NCI-H128 (cell line): ENCODE data around the gene ULK4.
"Not testable (repeated sequence)": the region's sequence is repeated elsewhere in the genome, so short reads cannot be mapped to it uniquely, and the experiment has no call there.

Source experiments
- DNase-seq: peaks from one replicate; lab custom pipeline; 2025; ENCODE audit not compliant: unreplicated experiment; lab: John Stamatoyannopoulos, UW

ULK4 gene

GRCh38 chr3:41792806-41793205 is 169.1 kb downstream of the ULK4 start:
- no peak for DNase-seq

- DNase-seq = no peak
Observed at GRCh38 chr3:41769106-41769505, 192.8 kb downstream of the ULK4 start.

- DNase-seq = no peak
Observed at GRCh38 chr3:41768363-41768762, 193.5 kb downstream of the ULK4 start.

GRCh38 chr3:41762867-41763266 is 199.0 kb downstream of the ULK4 start:
- not testable (repeated sequence) for DNase-seq

GRCh38 chr3:41753651-41754050 is 208.3 kb downstream of the ULK4 start:
- DNase-seq = no peak

GRCh38 chr3:41751597-41751996 is 210.3 kb downstream of the ULK4 start:
- DNase-seq = no peak

GRCh38 chr3:41749988-41750387 is 211.9 kb downstream of the ULK4 start:
- DNase-seq = no peak

- DNase-seq = no peak
Observed at GRCh38 chr3:41746215-41746614, 215.7 kb downstream of the ULK4 start.

GRCh38 chr3:41742121-41742520 is 219.8 kb downstream of the ULK4 start:
- no peak for DNase-seq

GRCh38 chr3:41740374-41740886 is 221.5 kb downstream of the ULK4 start:
- DNase-seq = no peak

- no peak for DNase-seq
Observed at GRCh38 chr3:41726891-41727290, 235.0 kb downstream of the ULK4 start.

GRCh38 chr3:41717641-41718040 is 244.3 kb downstream of the ULK4 start:
- no peak for DNase-seq

- no peak for DNase-seq
Observed at GRCh38 chr3:41716471-41716870, 245.4 kb downstream of the ULK4 start.

GRCh38 chr3:41715376-41715775 is 246.5 kb downstream of the ULK4 start:
- no peak for DNase-seq

- no peak for DNase-seq
Observed at GRCh38 chr3:41711651-41712050, 250.3 kb downstream of the ULK4 start.

- no peak for DNase-seq
Observed at GRCh38 chr3:41710646-41711388, 251.1 kb downstream of the ULK4 start.

GRCh38 chr3:41709213-41709612 is 252.7 kb downstream of the ULK4 start:
- DNase-seq = not testable (repeated sequence)

- DNase-seq = no peak
Observed at GRCh38 chr3:41708176-41708575, 253.7 kb downstream of the ULK4 start.

GRCh38 chr3:41705893-41706292 is 256.0 kb downstream of the ULK4 start:
- no peak for DNase-seq

GRCh38 chr3:41701191-41701698 is 260.7 kb downstream of the ULK4 start:
- no peak for DNase-seq

- no peak for DNase-seq
Observed at GRCh38 chr3:41700155-41700554, 261.7 kb downstream of the ULK4 start.

GRCh38 chr3:41698898-41699297 is 263.0 kb downstream of the ULK4 start:
- DNase-seq = no peak

GRCh38 chr3:41697702-41698101 is 264.2 kb downstream of the ULK4 start:
- no peak for DNase-seq
